Inflammatory macrophage (primary cell): ENCODE results near the gene GALNT10.

ENCODE experiments used
- DNase-seq, 2 donors: peaks; one replicate each; pipeline ENCODE4 v3.0.0-alpha.2; 2020 to 2022

GALNT10 gene

DNA sequence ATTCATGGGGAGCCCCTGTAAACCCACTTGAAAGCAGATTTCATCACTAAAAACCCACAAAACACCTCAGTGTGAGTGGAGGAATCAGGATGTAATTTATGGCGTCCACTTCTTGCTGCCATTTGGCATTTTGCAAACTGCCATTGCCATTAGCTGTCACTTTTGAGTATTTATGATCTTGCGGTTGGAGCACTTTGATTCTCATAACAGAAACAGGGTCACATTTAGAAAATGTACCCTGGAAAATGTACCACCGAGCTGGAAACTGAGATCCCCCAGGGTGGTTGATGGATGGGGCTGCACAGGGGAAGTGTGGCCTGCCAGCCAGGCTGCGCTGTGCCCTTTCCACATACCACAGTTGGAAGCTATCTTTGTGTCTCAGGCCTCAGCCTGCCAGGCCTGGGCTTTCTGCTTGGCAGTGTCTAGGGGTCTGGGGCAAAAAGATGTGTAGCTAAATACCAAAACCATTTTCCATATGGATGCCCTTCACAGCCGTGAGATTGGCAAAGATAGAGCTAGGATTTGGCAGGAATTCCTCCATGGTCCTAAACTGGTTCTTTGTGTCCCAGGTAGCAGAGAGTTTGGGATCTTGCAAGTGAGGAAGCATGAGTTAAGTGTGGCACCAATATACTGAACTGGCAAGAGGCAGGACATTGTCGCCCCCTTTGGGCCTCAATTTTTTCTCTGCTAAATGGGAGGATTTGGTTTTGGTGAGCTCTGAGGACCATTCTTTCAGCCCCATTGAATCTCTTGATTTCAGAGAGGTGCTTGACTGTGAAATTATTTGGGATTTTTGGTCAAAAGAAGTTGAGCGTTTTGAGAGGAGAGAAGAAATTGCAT, 46.2 kb downstream of the GALNT10 start:
- no peak for DNase-seq

DNA sequence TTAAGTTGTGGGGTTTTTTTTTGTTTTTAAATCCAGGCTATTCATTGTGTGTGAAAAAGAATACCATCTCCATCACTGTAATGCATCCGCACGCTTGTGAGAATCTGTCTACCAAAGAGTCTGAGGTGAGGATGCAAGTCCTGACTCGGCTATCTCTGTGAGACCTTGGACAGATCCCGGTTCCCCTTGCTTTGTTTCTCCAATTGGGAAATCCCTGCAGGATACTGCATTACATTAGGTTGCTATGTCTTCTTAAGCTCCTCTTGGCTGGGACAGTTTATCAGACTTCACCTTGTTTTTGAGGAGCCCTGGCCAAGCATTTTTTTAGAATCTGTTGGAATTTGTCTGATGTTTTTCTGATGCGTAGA, 46.8 kb downstream of the GALNT10 start:
- no peak for DNase-seq

DNA sequence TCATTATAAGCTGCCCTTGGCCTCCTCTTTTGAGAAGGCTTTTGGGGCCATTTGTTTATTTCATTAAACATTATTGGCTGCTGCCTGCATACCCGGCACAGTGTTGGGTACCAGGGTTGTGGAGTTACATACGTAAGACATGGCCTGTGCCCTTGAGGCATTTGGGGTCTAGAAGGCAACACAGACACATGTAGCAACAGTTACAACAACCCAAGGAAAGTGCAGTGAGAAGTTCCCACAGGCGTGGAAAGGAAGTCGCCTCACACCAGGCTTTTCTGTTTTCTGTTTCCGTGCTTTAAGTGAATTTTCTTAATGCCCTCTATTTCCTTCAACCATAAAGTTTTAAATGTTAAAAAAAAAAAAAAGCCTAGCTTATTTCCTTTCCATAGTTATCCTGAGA, 47.4 kb downstream of the GALNT10 start:
- no peak for DNase-seq

DNA sequence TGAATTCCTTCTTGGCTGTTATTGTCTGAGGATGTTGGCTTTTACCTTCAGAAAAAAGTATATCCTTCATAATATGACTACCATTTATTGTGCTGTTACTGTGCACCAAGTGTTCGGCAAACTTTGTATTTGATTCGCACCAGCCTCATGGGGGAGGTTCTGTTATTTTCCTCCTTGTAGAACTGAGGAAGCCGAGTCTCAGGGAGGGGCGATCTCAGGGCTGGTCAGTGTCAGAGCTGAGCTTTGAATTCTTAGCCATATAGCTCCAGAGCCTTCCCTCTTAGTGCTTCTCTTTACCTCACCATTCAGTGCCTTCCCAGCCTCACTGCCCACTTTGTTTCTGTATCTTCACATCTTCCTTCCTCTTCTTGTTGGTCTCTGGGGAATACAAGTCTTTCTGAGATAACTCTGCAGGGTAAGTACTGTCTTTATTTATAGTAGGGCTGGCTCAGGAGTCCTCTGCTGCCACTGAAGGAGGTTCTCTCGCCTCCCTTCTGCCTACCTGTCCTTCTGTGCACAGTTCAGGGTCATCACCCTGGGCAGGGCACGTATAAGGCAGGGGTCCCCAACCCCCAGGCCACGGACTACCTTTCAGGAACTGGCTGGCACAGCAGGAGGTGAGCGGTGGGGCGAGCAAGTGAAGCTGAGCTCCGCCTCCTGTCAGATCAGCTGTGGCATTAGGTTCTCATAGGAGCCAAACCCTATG, 48.4 kb downstream of the GALNT10 start:
- DNase-seq = no peak

DNA sequence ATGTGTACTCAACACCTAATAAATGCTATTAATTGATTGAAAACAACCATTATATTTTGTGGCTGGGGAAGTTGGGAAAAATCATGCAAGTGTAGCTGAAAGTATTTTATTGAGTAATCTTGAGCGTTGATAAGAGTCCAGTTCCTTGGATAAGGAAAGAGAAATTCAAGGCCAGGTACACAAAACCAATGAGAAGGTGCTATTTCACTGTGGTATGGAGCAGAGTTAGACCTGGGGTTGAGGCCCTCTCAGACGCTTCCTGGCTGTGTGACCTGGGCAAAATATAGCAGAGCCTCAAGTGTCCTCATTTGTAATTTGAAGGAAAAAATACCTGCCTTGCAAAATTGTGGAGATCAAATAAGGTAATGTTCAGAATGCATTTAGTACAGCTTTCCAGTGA, 50.1 kb downstream of the GALNT10 start:
- DNase-seq = no peak

DNA sequence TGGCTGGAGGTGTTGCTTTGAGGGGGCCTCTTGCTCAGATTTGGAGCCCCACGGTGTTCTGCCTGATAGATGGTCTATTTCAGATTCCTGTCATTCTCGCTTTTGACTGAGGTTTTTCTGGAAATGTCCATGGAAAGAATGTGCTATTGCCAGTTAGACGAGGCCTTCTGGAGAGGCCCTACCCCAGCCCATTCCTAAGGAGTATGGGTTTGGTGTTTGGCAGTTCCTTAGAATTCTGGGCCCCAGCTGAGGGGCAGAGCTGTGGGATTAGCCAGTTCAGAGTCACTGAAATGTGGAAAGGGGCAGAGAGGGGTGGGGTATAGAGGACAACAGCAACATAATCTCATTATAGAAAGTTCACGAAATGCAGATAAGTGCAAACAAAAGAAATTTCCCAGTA, 50.5 kb downstream of the GALNT10 start:
- DNase-seq = no peak

DNA sequence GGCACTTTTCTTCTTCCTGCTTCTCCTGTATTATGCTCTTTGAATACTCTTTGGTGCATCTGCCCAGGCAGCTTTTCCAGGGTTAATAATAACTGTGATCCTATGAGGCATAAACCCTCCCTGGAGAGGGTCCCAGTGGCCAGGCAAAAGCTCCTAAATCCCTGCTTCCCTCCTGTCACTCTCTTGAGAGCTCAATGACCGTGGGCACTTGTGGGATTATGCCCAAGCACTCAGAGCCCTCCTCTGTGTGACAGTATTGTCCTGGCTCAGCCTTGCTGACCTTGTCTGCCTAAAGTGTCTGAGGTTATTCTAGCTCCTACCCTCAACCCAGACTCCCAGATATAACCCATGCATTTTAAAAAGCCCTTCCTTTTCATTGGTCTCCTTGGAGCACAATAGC, 51.9 kb downstream of the GALNT10 start:
- no peak for DNase-seq

DNA sequence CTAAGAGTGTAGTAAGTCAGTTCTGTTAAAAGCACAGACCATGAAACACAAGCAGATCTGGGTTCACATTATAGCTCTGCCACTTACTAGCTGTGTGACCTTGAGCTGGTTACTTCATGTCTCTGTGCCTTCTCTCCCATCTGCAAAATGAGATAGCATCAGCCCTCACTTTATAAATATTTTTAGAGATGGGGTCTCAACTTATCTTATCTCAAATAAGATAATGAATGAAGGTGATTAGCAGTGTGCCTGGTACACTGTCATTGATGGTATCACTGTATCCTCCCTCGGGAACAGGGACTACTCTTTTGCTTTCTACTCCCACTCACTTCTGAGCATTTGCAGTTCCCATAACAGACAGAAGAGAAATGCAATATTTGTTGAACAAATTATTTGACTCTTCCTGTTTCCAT, 52.4 kb downstream of the GALNT10 start:
- DNase-seq = no peak

DNA sequence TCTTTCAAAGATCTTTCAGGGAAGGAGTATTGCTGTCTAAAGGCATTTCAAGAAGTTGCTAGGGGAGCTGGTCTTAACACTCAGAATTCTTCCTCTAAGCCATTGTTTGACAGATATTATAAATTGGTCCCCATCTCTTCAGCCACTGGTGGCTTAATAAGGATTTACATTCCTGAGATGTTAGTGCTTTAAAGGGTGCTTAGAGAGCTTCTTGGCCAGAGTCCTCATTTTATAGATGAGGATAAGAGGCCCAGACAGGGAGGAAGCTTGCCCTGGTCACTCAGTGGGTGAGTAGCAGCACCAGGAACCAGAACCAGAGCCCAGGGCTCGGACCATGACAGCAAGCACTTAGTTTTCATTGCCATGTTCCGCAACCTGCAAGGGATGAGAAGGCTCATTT, 53.2 kb downstream of the GALNT10 start:
- DNase-seq = no peak

DNA sequence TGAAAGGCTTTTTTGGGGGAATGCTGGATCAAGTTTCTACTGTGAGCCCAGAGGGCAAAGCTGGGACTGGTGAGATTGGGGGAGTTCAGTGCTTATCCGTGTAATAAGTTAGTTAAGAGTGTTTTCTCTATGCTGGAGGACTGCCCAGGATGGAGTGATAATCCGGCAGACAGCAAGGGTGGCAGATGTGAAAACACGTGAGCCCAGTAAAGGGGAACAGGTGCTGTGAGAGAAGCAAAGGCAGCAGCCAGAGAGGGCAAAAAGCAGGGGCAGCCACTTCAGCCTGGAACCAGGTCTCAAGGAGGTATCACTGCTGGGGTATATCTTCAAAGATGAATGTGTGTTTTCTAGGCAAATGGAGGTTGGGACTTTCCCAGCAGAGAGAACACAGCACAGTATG, 53.9 kb downstream of the GALNT10 start:
- DNase-seq = no peak

DNA sequence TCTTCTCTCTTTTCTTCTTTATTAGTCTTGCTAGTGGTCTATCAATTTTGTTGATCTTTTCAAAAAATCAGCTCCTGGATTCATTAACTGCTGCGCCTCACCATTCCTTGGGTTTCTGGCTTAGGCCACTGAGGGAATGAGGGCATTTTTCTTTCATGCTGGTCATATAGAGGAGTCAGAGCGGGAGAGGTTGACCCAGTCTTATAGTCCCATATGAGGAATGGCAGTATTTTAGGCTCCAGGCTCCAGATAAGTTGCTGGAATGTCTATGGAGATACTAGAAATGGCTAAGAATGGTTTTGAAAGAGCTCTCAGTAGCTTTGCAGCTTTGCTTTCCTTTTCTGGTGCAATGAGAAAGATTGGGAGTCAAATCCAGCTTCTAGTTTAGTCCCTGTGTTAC, 58.2 kb downstream of the GALNT10 start:
- DNase-seq = no peak

DNA sequence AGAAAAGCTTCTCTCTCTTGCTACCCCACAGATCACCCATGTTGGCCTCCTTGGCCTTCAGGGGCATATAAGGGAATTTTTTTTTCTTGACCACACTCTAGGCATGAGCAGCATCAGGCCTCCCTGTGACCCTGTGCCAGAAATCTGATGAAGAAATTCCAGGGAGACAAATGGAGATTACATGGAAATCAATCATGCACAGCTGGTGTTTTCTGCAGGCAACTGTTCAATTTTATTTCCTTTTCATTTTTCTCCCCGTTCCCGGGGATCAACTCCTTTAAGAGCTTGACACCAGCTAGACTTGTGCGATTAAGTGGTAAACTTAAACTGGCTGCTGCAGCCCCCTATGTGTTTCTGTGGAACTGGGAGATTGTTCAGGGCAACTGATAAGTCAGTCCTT, 59.3 kb downstream of the GALNT10 start:
- DNase-seq = no peak

DNA sequence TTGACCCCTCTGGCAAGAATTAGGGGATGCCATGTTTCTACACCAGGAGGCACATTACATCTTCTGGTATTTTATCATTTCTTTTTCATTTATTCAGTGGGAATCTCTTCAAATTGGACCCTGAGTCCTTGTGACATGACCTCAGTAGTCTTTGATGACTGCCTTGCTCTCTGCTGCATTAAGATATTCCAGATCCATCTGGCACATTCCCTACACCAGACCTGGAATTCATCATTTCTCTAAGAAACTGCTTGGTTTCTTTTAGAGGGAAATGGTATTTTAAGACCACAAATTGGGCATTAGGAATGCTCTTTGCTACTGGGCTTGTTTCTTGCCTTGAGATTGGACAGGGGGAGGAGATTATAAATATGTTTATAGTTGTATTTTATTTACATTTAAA, 61.0 kb downstream of the GALNT10 start:
- no peak for DNase-seq

DNA sequence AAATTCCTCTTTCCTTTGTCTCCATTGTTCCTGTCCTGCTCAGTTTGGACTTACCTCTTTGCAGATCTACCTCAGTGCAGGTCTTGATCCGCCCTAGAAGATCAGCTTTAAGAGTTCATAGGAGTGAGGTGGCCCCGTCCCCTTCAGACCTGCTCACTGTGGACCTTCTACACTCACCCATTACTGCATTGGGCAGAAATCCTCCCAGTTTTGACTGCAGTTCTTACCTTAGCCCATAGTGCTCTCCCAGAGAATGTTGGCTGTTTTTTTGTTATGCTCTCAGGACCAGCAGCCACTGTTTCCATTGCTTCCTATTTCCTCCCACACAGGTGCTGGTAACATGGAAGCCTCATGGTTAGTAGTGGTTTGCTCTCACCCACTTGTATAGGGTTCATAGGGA, 63.3 kb downstream of the GALNT10 start:
- DNase-seq = no peak

DNA sequence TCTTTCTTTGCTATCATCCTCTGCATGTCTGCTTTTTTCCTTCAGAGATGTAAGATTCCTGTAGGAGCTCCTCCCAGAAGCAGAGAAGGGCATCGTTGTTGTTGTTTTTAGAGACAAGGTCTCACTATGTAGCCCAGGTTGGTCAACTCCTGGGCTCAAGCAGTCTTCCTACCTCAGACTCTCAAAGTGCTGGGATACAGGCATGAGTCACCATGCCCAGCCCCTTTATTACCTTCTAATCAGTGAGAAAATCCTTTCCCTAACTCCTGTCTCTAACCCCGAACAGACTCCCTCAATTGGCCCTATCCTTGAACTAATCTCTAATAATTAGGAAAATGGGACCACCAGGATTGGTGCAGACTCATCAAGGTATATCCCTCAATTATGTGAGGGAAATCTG, 64.4 kb downstream of the GALNT10 start:
- DNase-seq = no peak

DNA sequence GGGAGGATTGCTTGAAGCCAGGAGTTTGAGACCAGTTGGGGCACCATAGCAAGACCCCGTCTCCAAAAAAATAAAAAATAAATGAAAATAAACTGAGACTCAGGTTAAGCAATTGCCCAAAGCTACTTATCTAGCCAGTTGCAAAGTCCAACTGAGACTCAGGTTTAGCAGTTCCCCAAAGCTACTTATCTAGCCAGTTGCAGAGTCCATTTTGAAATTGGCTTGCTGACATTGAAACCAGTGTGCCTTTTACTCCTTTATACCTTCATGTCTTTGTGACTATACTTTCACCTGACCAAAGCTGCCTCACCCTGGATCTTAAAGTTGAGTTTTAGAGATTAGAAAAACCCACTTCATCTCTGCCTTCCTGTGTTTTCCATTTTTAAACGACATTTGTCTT, 66.5 kb downstream of the GALNT10 start:
- no peak for DNase-seq

DNA sequence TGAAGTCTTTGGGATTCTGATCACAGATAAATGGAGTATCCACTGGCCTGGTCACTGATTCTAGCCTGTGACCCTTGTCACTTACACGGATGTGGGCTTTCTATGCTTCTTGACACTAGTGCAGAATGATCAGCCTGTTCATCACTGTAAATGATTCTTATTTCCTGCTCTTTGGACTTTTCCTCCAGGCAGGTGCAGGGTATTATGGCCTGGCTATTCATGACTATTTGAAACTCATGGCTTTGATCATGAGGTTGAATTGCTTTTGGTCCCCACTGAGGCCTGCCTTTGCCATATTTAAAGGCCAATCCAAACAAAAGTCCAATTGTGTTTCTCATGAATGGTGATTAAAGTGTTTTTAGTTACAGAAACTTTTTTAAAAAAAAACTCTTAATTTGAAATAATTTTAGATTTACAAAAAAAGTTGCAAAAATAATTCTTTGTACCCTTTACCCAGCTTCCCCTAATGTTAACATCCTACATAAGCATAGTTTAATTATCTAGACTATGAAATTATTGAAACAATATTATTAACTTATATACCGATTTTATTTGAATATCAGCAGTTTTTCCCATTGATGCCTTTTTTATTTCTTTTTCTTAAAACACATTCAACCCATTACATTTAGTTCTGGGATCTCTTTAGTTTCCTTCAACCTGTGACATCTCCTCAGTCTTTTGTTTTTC, 68.1 kb downstream of the GALNT10 start:
- DNase-seq = no peak

DNA sequence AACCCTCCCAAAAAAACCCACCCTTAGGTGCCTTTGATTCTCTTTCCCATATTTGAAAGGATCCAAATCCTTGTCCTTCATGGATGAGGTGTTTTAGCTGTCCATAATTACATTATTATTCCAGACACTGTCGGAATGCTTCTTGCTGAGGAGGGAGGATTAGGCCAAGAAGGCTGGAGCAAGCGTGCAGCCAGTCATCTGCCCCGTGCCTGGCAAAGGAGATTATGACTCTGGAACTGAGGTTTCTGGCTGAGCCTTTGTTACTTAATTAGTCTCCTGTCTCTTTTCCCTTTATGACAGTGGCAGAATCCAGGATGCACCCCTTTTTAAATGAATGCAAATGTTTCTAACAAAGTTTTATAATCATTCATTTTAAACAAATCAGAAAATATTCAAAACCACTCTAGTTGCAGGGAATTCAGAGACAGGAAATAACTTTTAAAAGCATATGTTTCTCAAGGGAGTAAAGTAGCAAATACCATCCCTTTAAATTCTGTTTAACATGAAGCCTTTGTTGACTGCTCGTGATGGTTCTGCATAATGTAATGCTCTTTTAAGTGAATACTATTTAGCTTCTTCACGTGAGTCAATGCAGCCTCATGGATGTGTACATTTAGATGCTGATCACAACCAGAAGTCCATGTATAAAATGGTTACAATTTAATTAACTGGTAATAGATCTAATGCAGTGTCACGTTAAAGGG, 69.8 kb downstream of the GALNT10 start:
- DNase-seq = no peak

DNA sequence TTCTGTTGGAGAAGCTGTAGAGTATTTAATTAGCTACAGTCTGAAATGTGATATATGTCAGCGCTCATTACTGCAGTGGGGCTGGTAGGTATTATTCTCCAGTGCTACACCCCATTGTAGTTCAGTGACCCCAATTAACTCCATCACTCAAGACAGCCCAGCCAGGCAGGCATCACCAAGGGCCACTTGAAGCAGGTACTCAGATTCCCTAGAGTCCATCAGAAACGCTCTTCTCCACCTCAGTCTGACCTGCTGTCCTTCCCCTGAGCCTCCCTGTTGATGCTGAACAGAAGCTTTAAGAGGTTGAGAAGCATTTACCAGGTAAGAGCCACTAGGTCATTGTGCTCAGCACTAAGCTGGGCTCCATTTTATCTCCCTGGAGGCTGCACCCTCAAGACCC, 71.8 kb downstream of the GALNT10 start:
- no peak for DNase-seq

DNA sequence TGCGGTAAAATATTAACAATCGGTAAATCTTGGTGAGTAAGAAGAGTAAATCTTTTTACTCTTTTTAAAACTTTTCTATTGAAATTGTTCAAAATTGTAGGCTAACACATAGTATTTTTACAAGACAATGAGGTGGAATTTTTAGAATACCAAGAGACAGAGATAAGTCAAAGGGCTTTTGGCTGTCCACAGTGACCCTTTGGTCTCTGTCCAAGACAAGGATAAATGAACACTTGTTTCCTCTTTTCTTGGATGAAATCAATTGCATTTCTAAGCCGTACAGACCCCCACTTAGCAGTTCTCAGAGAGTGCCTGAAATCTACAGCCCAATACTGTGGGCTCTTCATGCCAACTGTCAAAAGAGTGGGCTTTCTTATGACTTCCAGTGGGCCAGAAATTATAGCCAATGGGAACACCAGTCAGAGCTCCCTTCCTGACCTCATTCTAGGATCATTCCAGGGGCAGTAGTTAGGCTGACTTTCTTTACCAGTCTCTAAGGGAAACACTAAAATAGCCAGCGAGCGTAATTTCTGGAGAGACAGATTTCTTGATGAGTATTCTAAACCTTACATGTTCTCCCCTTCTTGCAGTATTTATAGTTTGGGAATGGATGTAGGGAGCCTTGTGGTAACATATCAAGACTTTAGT, 74.1 kb downstream of the GALNT10 start:
- DNase-seq = no peak

DNA sequence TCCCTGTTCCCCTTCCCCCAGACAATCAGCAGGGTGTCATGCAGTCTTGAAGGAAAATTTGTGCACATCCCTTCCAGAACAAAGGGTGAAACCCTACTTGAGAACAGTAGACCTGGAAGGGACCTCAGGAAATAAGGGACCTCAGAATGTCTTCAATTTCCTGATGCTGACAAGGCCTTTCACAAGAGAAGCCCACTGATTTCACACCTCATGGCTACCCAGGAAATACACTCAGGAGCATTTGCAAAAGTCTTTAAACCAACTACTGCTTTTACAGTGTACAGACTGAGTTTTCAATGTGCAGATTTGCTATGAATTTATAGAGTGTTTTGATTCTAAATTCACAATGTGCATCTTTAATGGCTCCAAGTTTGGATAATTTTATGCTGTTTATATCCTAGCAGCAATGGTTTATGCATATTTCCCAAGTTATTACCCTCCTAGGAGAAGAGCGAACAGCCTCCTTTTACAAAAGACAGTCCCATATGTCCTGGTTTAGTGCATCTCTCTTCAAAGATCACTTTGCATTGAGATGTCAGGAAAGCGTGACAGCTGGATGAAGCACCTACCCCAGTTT, 74.8 kb downstream of the GALNT10 start:
- DNase-seq = no peak

DNA sequence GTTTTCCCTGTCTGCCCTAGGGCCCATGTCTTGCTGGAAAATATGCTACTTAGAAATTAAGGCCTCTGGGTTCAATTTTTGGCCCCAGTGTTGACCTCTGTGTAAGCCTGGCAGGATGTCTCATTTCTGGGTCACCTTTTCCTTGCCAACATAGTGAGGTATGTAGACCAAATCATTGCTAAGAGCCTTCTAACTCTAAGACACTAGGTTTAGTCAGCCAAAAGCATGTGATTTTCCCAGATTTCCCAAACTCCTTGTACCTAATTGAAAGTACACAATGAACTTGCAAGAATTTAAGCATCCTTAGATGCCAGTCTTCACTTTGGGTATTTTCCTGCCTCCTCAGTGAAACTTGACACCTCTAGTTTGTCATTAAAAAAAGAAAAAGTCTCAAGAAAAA, 77.0 kb downstream of the GALNT10 start:
- DNase-seq = no peak
